A673 (cell line): ENCODE data around the gene TENM3. TPM values are rescaled to one million over a fixed set of nuclear protein-coding genes. Genes with fewer than 3 reads are reported as not detected.

Experiments
- BruUV-seq: library from RNA; stranded (reverse); fragments of 400-500 nt; replicated peaks from 2 replicates; lab custom pipeline; 2021; lab: Mats Ljungman, UMichigan
- CTCF ChIA-PET: fragments of 300-600 bp; sonication (Branson Sonifier 250); formaldehyde crosslinking; loops from one replicate; lab custom pipeline; 2022; ENCODE audit warnings: antibody characterized with exemption; lab: Charles Lee
- POLR2A ChIA-PET: fragments of 300-600 bp; sonication (Branson Sonifier 250); formaldehyde crosslinking; loops from one replicate; lab custom pipeline; 2022; ENCODE audit warnings: antibody characterized with exemption; ENCODE audit not compliant: low non-redundant PET; lab: Charles Lee
- DNase-seq: peaks from one replicate; pipeline ENCODE4 v3.0.0-alpha.2; 2015; ENCODE audit warnings: low spot score
- H3K27ac ChIP-seq: fragments of 200-600 bp; sonication (generic); 2 replicates; pipeline ENCODE4 v1.5.1; 2016; ENCODE audit warnings: mixed run types, low read depth, mild to moderate bottlenecking, mixed read lengths, antibody characterized with exemption, low read length; ENCODE audit not compliant: poor library complexity, severe bottlenecking
- H3K27me3 ChIP-seq: fragments of 200-600 bp; sonication (generic); replicated peaks from 2 replicates; pipeline ENCODE4 v1.6.1; 2017; ENCODE audit warnings: mixed run types, low read depth, mild to moderate bottlenecking, mixed read lengths, antibody characterized with exemption, low read length; ENCODE audit not compliant: insufficient read depth, poor library complexity
- H3K36me3 ChIP-seq: fragments of 200-600 bp; sonication (generic); 2 replicates; pipeline ENCODE4 v1.6.1; 2016; ENCODE audit warnings: mixed run types, mild to moderate bottlenecking, mixed read lengths, antibody characterized with exemption, low read length; ENCODE audit not compliant: insufficient read depth, poor library complexity, severe bottlenecking
- H3K4me1 ChIP-seq: fragments of 200-600 bp; sonication (generic); 2 replicates; pipeline ENCODE4 v1.6.1; 2017; ENCODE audit warnings: mixed run types, mild to moderate bottlenecking, mixed read lengths, antibody characterized with exemption, low read length; ENCODE audit not compliant: insufficient read depth, poor library complexity, severe bottlenecking
- H3K4me3 ChIP-seq: fragments of 200-600 bp; sonication (generic); 2 replicates; pipeline ENCODE4 v1.5.1; 2016; ENCODE audit warnings: low read depth, mixed run types, mild to moderate bottlenecking, mixed read lengths, low read length; ENCODE audit not compliant: poor library complexity, severe bottlenecking
- H3K9me3 ChIP-seq: fragments of 200-600 bp; sonication (generic); 2 replicates; pipeline ENCODE4 v1.6.1; 2016; ENCODE audit warnings: mixed run types, low read depth, mild to moderate bottlenecking, mixed read lengths, antibody characterized with exemption, low read length; ENCODE audit not compliant: poor library complexity, severe bottlenecking
- EZH2 ChIP-seq: fragments of 200-600 bp; sonication (generic); IDR thresholded peaks from 2 replicates; pipeline ENCODE4 v1.6.1; 2017; ENCODE audit warnings: borderline replicate concordance, low read depth, mild to moderate bottlenecking, mixed read lengths, antibody characterized with exemption, low read length; ENCODE audit not compliant: poor library complexity, severe bottlenecking
- intact Hi-C: fragments of 100-400 bp; cut with micrococcal nuclease; formaldehyde crosslinking; loops from one replicate; pipeline ENCODE4 v1.10.0; 2022; ENCODE audit not compliant: unreplicated experiment
- total RNA-seq: library from RNA; stranded (reverse); gene quantifications from 2 replicates; pipeline ENCODE4 v1.2.3, GENCODE V29; 2021
- TF ChIP-seq, protein P1 (sequence below): fragments of 300-800, 200-600 bp; sonication (generic); conservative IDR thresholded peaks from 2 replicates; pipeline ENCODE4 v1.5.1; 2017; ENCODE audit warnings: low read depth, mild to moderate bottlenecking, antibody characterized with exemption, low read length, moderate library complexity, mixed read lengths

Gene TENM3
- total RNA-seq, 1 experiment from 2014 or later, result 26.4 TPM

DNA sequence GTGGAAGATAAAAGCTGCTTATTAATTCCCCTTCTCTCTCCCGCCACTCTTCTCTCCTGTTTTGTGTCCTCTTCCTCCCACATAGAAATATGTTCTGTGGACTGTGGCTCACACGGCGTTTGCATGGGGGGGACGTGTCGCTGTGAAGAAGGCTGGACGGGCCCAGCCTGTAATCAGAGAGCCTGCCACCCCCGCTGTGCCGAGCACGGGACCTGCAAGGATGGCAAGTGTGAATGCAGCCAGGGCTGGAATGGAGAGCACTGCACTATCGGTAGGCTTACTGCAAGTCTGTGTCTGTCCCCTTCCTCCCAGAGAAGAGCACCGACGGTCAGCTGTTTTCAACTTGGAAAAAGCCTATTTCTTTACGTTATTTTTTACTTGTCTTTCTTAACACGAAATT lies 444.9 kb downstream of the TENM3 start:
- POLR2A ChIA-PET, result no interaction called here
- BruUV-seq, result no TSS peak
- Histone ChIP-seq H3K36me3 (no peaks in the 10 kb centered on the region), H3K27me3 (no peaks in the 10 kb centered on the region), H3K9me3 (no peaks in the 10 kb centered on the region), H3K4me1 (peaks cover 11% of the 10 kb centered on the region), H3K27ac (no peak overlapping the region), H3K4me3 (no peak overlapping the region)
- intact Hi-C loops, result no loop called here
- DNase-seq, result no peak
- CTCF ChIA-PET, result no interaction called here
- TF ChIP-seq, protein P1, sequence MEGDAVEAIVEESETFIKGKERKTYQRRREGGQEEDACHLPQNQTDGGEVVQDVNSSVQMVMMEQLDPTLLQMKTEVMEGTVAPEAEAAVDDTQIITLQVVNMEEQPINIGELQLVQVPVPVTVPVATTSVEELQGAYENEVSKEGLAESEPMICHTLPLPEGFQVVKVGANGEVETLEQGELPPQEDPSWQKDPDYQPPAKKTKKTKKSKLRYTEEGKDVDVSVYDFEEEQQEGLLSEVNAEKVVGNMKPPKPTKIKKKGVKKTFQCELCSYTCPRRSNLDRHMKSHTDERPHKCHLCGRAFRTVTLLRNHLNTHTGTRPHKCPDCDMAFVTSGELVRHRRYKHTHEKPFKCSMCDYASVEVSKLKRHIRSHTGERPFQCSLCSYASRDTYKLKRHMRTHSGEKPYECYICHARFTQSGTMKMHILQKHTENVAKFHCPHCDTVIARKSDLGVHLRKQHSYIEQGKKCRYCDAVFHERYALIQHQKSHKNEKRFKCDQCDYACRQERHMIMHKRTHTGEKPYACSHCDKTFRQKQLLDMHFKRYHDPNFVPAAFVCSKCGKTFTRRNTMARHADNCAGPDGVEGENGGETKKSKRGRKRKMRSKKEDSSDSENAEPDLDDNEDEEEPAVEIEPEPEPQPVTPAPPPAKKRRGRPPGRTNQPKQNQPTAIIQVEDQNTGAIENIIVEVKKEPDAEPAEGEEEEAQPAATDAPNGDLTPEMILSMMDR, result no peak
- TF ChIP-seq EZH2, result no peak

- ChIA-PET CTCF (no interaction called here), POLR2A (no interaction called here)
- Histone ChIP-seq H3K4me1 (no peaks in the 10 kb centered on the region), H3K36me3 (no peaks in the 10 kb centered on the region), H3K27ac (no peak overlapping the region), H3K4me3 (no peak overlapping the region), H3K9me3 (no peaks in the 10 kb centered on the region), H3K27me3 (no peaks in the 10 kb centered on the region)
- TF ChIP-seq, protein P1, result no peak
- no peak for TF ChIP-seq EZH2
- BruUV-seq, result no TSS peak
- intact Hi-C loops, result no loop called here
- DNase-seq, result no peak
Observed at GRCh38 chr4:182694551-182694950, 451.3 kb downstream of the TENM3 start.

DNA sequence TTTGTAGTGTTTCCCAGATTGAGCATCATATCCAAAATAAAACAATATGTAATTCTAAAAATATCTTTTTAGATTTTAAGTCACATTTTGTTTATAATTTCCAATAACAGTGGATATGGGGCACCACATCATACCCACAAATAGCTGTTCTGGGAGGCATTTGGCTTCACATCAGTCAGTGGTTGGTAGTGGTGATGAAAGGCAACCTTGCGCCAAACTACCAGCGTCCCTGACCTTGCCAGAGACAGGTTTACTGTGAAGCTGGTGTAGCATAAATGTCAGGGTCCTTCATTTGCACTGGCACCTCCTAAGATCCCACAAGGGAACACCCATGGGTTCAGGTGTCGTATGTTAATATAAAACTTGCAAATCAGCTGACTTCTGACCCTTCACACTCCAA lies 451.8 kb downstream of the TENM3 start:
- no TSS peak for BruUV-seq
- intact Hi-C loops, result no loop called here
- H3K4me1 ChIP-seq, result no peaks in the 10 kb centered on the region
- H3K36me3 ChIP-seq, result no peaks in the 10 kb centered on the region
- no peak for TF ChIP-seq EZH2
- TF ChIP-seq, protein P1, result no peak
- POLR2A ChIA-PET, result no interaction called here
- no peak overlapping the region for H3K27ac ChIP-seq
- H3K27me3 ChIP-seq, result no peaks in the 10 kb centered on the region
- no peaks in the 10 kb centered on the region for H3K9me3 ChIP-seq
- no peak overlapping the region for H3K4me3 ChIP-seq
- CTCF ChIA-PET, result no interaction called here
- DNase-seq, result no peak
